Mucosa of gallbladder (tissue), 1 donor: ENCODE measurements around the gene DGKB. TPM values are rescaled to one million over a fixed set of nuclear protein-coding genes. Genes with fewer than 3 reads are reported as not detected.

Experiments
- DNase-seq: peaks from one replicate; pipeline ENCODE4 v3.0.0-alpha.2; 2020; ENCODE audit warnings: low spot score
- total RNA-seq: library from RNA; stranded (reverse); gene quantifications from one replicate; pipeline ENCODE4 v1.2.1, GENCODE V29; 2021
- donor health status: DM: no; HTN: no; CAD: no.

The DGKB gene
- total RNA-seq, 1 donor from 2014 or later, result 1.0 TPM

DNA sequence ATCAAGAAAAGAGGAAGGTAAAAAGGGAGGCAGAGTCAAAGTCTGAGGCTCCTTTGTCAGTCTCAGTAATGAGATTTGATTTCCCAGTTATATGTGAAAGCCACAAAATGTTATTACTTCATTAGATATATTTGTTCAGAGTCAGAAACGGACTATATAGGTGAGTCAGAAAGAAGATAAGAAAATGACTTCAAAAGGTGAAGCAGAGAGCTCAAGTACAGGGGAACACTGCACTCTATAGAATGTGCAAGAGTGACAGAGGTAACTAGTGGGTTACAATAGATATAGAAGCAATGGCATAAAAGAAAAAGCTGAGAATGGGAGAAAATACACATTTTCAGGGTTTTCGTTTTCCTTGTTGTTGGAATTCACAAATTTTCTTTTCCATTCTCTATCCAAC lies 43.3 kb downstream of the DGKB start:
- no peak for DNase-seq

DNA sequence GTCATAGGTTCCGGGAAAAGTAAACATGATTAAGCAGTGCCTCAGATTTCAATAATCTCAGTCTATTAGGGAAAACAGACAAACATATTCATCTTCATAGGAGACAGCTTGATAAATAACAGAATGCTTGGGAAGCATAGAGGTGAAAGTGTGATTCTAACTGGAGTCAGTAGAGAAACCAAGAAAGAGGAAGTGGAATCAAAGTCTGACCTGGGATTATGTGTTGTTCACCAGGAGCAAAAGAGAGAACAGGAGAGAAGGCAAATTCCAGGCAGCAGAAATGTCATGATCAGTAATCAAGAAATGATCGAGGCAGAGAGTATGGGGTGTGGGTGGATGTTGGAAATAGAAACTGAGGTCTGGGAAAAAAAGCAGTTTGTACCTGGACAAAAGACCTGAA lies 43.7 kb downstream of the DGKB start:
- DNase-seq, result no peak

DNA sequence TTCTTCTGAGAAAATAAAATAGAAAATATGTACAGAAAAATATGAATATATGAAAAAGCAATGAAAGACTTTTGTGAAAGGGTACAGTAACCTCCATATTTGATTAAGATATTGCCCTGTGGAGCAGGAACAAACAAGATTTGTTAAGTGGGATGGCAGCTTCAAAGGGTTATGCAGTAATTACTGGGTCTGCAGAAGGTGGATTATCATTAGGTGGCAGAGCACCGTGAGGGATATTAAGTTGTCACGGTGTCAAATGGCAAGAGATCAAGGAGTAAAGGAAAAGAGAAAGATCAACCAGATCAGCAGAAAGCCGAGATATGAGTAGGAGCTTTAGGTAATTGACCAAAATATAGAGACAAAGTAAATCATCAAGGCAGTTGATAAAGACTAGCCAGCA lies 44.1 kb downstream of the DGKB start:
- DNase-seq, result no peak

DNA sequence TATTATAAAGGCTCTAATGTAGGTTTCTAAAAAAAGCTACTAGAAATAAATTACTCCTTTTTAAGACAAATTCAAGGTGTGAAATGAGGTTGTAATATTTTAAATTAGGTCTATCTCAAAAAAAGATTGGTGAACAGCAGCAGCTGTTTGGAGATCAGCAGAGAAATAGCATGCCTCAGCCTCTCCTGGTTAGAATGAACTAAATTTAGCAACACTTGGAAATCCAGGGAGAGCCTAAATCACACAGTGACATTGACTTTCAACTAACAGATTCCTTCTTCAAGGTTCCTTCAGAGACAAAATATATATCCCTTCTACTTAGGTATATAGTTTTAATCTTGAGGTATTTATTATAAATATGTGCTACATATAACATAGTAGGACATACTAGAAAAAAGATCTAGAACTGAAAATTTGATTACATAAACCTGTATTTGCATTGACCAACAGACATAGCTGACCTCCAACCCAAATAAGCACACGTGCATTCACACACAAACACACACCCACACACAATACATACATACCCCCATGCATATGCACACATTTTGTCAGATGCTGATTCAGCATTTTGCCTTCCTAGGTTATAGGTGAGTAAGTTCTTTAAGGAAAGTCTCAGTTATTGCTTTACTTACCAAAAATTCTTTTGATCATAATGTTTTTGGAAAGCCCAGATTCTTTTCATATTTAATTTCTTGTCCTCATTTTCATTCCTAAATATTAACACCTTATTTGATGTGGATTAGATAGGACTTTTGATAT lies 47.3 kb downstream of the DGKB start:
- no peak for DNase-seq

DNA sequence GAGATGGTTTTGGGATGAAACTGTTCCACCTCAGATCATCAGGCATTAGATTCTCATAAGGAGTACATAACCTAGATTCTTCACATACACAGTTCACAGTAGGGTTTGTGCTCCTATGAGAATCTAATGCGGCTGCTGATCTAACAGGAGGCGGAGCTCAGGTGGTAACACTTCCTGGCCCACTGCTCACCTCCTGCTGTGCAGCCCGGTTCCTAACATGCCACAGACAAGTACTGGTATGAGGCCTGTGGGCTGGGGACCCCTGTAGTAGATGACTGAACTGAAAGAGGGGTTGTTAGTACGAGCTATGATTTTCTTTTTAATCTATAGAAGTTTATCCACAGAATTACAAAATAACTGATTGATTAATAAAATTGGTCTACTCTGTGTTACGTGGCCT lies 48.1 kb downstream of the DGKB start:
- no peak for DNase-seq

DNA sequence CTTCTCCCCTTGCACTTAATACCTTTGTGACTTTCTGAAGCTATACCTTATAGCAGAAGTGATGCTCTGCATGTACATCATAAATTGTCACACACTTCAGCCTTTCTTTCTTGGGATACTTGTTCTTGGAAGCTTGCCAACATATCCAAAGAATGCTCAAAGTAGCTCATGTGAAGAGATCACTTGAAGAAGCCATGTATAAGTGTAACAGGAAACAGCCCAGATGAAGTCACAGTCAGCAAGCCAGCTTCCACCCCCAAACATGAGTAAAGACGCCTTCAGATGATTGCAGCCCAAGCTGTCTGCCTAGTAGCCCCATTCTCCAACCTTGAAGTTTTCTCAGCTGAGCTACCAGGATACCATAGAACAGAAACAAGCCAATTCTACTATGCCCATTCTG lies 50.9 kb downstream of the DGKB start:
- no peak for DNase-seq

DNA sequence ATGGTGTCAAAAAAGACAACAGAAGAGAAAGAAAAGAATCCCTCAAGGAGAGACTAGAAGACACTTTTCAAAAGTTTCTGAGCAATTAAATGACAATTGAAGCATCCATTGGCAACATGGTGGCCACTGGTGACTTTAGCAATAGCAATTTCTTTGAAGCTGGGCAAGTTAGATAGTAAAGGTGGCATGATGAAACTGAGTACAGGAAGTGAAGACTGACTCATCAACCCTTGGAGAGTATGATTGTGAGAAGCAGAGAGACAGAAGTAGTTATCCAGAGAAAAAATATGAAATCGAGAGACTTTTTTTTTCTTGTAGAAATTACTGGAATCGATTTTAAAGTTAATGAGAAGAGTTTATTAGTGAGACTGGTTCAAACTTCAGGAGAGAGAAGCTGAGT lies 52.5 kb downstream of the DGKB start:
- no peak for DNase-seq

DNA sequence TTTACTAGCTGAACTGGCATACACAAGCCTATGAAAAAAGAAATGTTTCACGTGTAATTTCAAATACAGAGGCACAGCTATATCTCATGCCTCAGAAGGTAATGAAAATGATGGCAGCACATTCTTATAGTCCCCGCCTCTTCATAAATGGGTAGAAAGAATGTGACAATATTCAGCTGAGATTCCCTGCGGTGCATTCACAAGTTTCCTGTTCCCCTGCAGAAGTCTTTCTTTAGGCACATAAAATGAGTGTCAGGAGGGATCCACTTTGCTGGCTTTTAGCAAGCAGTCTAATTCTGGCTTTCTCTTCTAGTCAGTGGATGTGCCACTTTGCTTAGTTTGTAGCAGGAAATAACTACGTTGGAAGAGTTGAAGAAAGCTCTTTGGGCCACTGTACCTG lies 56.1 kb downstream of the DGKB start:
- no peak for DNase-seq

DNA sequence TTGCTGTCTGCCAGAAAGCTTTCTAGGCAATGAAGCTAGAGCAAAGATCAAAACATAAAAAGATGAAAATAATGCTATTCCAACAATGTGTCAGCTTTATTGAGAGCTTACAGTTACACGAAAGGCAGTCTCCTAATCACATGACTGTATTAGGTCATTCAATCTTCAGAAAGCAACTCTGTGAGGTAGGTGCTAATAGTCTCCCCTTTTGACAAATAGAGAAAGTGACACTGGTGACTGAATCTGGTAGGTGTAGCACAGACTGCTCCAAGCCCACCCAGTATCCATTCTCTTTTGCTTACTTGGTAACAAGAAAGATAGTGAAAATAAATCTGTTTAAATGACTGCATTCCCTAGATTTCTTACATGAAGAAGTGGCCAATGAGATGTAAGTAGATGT lies 58.8 kb downstream of the DGKB start:
- DNase-seq, result no peak

DNA sequence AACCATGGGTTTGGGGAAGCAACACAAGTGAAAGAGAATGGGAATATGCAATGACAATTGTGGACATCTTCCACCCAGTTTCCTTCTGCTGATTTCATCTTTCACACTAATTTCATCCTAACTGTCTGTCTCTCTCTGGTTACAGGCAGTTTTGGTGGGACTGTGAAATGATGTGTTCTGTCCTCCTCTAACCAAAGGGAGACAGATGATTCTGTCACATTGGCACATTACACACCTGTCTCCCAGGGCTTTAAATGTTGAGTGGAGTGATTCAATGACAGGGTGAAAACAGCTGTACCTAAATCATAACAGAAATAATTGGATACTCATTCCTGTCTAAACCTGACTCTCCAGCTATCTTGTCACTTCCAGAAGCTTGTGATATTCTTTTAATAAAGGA lies 60.0 kb downstream of the DGKB start:
- no peak for DNase-seq

DNA sequence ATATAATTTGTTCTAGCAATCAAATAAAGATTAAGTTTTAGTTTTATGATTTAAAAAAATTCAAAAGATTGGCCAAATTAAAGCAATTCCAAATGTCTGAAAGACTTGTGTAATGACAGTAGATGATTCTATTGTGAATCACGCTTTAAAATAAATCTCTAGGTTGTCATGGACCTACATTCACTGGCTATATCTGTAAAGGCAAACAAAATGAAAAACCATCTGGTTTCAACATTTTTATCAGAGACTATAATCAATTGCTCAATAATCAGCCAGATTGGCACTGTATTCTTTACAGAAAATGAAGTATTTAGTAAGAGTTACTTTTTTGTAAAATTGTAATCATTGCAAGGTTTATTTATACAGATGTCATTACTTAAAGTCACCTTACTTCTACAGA lies 60.7 kb downstream of the DGKB start:
- DNase-seq, result no peak

DNA sequence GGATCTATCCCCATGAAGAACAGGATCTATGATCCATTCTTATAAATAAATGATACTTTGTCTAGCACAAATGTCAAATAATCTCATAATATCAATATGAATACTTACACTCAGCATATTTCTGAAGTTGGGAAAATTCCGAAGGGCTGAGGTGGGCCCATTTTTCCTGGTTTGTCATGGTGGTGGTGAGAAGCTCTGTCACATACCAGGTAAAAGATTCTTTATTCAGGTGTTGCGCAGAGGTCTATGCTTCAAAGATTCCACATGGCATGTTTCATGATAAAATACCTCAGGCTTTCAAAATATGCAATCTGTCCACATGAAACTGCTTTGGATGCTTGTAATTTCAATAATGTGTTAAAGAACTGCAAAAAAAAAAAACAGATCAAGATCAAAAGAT lies 61.5 kb downstream of the DGKB start:
- DNase-seq, result no peak

DNA sequence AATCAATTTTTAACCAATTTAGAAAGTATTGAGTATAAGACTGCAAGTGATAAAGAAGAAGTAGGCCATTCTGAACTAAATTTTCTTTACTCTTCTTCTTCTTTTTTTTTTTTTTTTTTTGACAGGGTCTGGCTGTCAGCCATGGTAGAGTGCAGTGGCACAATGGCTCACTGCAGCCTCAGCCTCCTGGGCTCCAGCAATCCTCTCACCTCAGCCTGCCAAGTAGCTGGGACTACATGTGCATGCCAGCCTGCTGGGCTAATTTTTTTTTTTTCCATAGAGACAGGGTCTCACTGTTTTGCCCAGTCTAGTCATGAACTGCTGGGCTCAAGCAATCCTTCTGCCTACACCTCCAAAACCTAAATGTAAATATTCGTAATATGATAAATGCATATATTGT lies 63.2 kb downstream of the DGKB start:
- DNase-seq, result no peak

DNA sequence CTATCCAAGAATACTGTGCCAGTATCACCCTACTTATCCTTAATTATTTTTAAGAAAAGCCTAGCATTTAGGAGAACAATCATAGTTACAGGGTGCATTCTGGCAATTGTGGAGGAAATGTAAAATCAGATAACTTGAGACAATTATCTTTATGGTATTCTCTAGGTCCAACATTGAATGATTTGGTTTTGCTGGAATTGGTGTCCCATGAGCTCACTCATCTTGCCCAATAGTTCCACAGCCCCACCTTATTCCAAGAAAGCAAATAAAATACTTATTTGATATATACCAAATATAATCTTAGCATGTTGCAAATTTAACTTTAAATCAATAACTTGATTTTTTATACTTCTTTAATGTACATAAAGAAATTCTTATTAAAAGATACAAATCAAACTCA lies 65.3 kb downstream of the DGKB start:
- DNase-seq, result no peak

DNA sequence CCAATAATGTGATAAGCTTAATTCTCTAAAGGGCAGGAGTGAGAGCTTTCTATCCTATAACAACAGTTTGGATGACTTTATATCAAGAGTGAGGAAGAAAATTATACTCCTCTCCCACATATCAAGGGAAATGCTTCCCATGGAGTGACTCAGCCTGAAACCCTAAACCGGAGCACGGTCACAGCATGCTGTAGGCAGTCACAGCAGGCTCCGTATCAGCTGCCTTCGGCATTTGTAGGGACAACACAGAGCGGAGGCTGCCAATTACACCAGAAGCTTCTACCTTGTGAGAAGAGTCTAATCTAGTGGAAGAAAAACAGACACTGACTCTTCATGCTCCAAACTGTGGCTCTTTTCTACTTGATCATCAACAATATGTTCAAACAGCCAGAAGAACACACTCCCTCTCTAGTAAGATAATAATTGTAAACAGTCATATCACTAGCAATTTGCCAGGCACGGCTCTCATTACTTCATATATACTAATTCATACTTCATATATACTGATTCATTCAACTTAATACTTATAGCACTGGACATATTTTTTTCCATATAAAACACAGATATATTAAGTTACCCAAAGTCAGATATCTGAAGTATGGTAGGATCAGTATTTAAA lies 65.9 kb downstream of the DGKB start:
- no peak for DNase-seq

DNA sequence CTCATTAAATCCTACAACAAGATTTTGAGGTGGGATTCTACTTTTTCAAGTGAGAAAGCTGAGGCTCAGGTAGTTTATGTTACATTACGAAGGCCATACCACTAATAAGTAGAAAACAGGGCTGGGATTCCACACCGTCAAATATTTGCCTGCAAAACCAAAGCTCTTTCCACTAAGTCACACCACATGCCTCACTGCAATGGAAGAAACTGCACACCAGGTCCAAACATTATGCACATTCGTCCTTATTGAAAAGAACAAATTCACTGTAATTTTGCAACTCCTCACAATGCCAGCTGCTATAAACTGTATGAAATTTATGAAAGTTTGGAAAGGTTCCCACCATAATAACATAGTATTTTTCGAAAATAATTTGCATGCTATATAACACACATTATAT lies 66.5 kb downstream of the DGKB start:
- DNase-seq, result no peak

DNA sequence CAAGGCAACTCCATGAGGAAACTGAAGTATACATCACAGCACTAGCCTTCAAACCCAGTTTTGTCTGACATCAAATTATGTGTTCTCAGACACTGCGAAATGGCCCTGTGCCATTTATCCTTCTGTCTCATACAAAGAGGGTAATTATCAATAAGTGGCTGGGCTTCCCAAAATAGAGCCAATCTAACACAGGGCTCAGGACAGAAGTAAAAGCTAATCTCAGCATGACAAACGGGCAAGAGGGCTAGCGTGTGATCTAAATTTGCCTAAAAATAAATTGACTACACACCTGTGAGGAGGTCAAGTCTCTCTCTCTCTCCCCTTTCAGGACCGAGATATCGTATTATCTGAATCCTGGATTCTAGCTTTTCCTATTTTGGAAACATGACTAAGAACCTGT lies 67.2 kb downstream of the DGKB start:
- DNase-seq, result no peak

DNA sequence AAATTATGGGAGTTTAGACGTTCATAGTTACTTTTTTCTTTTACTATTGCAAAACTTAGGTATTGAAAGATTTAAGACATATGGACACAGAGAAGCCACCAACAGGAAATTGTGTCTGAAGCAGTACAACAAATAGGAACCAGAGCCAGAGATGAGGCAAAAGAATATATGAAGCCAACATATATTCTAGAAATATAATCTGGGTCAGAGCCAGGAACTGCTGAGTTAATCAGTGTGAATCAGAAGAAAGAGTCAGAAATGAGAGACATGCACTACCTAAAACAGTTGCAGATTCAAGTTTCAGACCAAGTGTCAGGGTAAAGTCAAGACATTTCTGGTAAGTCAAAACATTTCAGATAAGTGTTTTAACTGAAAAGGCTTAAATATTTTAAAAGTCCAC lies 67.7 kb downstream of the DGKB start:
- DNase-seq, result no peak

DNA sequence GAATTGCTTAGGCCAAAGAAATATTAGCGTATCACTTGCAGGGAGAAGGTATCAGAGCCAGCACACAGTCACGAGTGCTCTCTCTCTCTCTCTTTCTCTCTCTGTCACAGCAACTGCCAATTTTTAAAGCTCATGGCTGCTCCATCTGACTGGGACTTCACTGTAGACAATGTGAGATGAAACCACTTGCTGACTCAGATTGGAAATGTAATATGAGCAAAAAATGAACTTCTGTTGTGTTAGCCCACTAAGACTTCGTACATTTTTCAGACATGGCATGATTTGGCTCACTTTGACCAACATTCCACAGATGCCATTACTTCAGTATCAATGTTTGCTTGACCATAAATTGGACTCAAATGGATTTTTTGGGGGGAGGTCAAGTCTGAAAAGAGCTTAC lies 68.1 kb downstream of the DGKB start:
- no peak for DNase-seq

DNA sequence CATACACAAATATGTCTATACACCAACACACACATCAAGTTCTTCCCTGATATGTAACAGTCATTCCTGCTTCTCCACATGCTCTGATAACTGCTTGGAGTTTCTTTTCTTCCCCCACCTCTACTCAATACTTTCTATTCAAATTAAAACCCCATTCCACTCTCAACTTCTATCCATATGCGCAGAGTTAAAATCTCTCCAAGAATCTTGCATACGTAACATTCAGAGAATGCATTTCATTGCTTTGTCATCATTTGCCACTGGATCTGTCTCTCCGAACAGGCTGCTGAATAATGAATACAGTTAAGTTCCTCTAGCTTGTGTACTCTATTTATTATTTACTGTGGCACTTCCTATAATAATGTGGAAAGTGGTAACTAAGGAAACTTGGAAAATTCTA lies 68.8 kb downstream of the DGKB start:
- no peak for DNase-seq

DNA sequence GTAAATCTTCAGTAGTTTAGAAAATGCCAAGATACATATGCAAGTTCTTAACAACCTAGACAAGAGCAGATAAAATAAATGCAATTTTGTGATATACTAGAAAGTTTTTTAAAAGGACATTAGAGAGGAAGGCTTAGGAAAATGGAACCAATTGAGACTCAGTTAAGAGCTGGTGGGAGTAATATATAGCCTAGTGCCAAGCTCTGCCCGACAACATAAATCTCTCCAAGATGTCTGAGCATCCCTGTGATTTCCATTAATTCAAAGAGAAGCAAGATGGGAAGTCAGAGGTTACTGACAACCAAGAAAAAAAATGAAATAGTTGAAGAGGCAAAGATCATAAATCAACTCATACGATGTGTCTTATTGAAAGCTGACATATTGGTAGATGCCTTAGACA lies 74.5 kb downstream of the DGKB start:
- DNase-seq, result no peak

DNA sequence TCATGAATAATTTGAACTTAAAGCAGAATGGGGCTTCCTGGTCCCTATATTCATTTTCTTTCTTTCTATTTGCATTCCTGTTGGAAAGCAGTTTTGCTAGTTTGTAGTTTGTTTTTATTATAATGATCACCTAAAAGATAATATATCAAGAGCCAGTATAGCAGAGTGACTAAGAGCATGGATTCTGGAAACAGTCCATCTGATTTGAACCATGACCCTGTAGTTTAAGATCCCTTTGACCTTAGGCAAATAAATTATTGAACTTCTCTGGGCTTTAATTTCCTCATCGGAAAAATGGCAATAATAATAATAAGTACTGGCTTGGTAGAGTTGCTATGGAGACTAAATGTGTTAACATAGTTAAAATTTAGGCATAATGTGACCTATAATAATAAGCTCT lies 76.1 kb downstream of the DGKB start:
- DNase-seq, result no peak

DNA sequence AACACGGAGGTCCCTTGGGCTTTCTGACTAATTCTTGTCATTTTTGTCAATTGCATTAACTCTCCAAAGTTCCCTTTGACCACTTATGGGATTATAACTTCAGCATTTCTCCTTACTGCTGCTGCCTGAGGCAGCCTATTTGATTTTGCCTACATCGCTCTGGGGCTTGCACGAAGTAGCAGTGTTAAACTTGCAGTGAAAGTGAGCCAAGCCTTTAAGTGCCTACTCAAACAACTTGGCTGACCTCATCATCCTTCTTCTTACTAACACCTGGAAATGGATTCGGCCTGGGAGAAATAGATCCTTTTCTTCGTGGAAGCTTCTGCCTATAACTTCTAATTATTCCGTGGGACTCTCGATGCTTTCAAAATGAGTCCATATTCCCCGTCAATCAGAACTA lies 76.6 kb downstream of the DGKB start:
- no peak for DNase-seq

DNA sequence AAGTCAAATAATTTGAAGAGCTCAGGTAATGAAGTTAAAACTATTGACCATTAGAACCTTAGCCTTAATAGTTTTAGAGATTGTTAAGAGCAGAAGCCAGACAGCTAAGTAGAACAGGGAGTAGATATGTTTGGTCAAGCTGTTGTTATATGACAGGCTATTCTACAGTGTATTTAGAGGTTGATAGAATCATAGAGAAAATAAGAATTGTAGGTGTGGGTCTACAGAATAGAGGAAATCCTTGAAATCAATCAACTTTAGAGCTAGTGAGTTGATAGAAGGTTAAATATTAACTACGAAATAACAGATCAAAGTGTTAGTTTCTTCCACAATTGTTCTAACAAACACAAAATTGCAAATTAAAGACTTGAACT lies 80.1 kb downstream of the DGKB start:
- DNase-seq, result no peak
